HG02981 (cell line): ENCODE results near the gene ADAMTS7.
"Not testable (repeated sequence)": the region's sequence is repeated elsewhere in the genome, so short reads cannot be mapped to it uniquely, and the experiment has no call there.

Experiments
- ATAC-seq: cut with Tn5 transposase; IDR thresholded peaks from one replicate; pipeline ENCODE4 v1.9.1; 2021; ENCODE audit warnings: mild to moderate bottlenecking, moderate library complexity; ENCODE audit not compliant: unreplicated experiment

The ADAMTS7 gene

DNA sequence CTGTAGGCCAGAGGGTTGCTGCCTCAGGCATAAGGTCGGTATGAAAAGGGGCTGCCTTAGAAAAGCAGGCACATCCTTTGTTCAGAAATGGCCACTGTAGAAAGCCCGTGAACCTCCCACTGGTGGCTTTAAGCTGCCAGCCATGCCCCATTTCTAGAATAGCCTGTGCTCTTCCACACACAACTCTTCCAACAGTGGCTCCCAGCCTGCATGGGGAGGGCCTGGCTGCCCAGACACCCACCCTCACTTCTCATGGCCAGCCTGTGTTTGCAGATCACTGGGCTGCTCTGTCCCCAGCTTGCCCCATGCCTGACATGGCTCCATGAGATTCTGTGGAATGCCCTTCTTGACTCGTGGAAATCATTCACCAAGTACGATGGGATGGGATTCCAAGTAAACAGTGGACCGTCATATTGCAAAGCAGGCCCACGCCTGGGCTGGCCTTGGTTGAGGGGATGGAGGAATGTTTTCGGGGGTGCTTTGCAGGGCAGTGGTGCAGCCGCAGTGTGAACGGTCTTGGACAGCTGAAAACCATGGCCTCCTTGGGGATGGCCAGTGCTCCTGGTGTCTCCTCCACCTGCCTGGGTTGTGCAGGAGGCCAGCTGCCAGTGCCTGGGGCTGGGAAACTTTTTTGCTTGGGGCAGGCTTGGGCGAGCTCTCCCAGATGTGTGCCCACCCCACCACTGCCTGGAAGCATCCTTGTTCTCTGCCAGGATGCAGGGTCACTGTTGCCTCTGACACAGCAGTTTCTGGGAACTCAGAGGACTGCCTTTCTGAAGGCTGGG lies 57.3 kb downstream of the ADAMTS7 start:
- ATAC-seq, result not testable (repeated sequence)

DNA sequence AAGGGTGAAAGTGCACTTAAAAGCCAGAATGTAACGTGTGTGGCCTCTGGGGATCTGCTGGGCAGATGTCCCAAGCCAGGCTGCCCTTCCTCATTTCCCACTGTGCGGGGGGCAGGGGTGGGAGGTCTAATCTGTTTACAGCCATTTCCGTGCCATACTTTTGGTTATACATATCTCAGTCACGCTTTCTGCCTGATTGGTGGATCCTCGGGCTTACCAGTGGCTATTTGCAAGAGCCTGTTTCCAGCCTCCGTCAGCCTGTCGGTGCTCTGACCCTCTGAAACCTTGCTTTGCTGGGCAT lies 58.0 kb downstream of the ADAMTS7 start:
- not testable (repeated sequence) for ATAC-seq

DNA sequence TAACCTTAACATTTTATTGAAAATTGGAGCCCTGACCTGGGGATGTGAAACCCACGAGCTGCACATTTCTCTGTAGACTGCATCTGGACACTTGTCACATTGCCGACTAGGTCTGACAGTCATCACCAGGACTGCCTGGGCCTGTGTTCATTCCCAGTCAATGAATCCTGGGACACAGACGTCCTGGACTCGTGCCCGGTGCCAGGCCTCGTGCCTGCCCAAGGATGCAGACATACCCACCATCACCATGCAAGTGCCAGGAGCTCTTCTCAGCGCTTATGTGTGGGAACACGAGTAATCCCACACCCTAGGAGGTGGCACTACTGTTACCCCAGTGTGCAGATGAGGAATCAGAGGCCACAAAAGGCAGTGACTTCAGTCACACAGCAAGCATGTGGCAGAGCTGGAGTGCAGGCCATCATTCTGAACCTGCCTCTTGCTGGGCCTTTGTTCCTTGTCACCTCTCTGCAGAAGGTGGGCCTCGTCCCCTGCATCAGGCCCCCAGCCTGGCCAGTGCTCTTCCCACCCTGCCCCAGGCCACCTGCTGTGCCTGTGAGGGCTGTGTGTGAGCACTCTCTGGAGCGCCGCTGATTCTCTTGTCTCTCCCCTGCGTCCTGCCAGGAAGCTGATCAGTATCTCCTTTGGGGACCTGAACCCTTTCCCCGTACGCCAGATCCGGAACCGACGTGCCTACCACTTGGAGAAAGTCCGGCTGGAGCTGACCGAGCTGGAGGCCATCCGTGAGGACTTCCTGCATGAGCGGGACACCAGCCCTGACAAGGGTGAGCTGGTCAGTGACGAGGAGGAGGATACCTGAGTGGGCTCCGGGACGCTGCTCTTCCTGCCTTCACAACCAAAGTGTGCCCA lies 58.5 kb downstream of the ADAMTS7 start:
- no peak for ATAC-seq

DNA sequence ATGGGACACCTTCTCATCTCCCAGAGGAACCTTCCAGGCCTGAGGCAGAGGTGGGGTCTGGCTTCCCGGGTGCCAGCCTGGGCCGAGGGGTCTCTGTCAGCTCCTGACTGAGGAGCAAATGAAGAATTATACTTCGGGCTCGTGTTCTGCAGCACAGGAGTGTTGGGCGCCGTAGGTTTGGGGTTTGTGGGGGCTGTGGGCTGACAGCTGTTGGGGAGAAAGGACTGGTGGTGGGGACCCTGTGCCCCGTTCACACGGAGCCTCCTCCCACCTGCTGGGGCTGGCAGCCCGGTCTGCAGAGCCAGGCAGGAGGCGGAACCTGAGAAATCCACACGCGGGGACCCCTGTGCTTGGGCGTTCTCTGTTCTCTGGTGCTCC lies 59.7 kb downstream of the ADAMTS7 start:
- no peak for ATAC-seq

DNA sequence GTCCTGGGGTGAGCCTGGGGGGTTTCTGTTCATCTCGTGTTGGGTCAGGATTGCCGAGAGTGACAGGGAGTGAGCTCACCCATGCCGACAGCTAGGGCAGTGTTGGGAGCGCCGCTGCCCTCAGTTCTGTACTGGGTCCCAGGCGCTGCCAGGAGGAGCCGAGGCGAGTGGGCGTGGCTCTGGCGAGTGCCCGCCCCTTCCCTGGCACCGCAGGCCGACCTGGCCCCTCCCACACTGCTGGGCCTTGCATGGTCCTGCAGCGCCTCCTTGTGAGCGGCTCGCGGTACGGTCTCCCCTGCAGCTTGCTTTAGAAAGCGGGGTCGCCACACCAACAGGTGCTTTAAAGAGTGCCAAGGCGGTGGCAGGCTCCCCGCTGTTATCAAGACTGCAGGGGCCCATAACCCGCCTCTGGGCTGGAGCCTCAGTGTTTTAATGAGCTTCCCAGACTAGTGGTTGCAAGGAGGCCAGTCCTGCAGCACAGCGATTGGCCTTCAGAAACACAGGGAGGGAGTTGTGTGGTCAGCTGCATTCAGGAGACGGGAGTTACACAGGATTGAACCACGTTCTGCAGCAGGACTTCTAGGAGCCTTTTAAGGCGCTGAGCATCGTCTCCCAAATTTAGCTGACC lies 60.2 kb downstream of the ADAMTS7 start:
- ATAC-seq, result peak; percentile 94

DNA sequence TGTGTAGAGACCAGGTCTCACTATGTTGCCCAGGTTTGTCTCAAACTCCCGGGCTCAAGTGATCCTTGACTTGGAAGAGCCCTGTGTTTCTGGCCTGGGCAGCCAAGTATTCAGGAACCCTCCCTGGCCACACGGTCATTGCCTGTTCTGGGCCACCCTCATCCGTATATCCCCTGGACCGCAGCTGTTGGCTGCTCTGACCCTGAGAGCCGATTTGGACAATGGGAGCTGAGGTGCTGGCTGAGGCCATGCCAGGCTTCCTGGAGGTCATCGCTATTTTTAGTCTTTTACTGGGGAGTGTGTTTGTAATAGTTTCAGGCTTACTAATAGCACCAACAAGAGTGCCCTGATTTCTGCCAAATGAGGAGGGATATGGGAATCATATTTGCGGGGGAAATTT lies 60.7 kb downstream of the ADAMTS7 start:
- ATAC-seq, result no peak

DNA sequence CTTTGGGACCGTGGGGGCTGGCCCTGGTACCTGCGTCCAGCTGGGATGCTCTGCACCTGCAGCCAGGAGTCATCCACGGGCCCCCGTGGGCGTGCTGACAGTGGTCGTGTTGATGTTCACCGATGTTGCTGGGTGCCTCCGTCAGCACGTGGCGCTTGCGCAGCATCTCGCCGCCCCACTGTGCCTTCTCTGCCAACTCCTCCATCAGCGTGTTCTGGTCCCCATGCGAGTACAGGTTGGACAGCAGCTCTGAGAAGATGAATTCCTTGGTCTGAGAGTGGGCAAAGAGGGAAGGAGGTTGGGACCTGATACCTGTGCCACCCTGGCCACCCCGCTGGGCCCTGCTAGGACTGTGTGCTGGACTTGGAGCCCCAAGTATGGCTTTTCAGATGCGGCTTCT lies 61.4 kb downstream of the ADAMTS7 start:
- ATAC-seq, result no peak

DNA sequence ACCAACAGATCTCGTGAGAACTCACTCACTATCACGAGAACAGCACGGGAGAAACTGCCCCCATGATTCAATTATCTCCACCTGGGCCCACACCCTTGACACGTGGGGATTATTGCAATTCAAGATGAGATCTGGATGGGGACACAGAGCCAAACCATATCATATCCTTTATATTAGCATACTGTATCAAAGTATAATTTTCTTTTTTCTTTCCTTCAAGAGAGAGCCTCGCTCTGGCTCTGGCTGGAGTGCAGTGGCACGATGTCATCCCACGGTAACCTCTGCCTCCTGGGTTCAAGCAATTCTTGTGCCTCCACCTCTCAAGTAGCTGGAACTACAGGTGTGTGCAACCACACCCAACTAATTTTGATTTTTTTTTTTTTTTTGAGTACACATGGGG lies 63.4 kb downstream of the ADAMTS7 start:
- not testable (repeated sequence) for ATAC-seq

DNA sequence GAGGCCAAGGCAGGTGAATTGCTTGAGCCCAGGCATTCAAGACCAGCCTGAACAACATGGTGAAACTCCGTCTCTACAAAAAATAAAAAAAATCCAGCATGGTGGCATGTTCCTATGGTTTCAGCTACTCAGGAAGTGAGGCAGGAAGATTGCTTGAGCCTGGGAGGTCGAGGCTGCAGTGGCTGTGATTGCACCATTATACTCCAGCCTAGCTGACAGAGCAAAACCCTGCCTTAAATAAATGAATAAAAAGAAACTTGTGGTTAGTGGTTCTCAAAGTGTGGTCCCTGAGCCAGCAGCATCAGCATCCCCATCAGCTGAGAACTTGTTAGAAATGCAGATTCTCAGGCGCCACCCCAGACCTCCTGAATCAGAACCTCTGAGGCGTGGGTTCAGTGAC lies 69.6 kb downstream of the ADAMTS7 start:
- not testable (repeated sequence) for ATAC-seq

DNA sequence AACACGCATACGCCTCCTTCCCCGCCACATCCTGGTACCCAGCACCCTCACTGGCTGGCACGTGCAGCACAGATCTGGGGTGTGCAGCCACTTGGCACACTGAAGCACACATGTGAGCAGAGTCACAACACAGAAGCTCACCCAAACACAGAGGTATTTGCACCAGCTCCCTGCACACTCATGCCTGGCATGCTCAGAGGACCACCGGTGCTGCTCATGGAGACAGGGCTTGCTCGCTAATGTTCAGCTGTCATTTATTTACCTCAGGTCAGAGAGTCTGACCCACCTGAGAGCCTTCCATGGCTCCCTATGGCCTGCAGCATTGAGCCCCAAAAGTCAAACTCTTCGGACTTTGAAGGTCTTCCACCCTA lies 70.4 kb downstream of the ADAMTS7 start:
- no peak for ATAC-seq

DNA sequence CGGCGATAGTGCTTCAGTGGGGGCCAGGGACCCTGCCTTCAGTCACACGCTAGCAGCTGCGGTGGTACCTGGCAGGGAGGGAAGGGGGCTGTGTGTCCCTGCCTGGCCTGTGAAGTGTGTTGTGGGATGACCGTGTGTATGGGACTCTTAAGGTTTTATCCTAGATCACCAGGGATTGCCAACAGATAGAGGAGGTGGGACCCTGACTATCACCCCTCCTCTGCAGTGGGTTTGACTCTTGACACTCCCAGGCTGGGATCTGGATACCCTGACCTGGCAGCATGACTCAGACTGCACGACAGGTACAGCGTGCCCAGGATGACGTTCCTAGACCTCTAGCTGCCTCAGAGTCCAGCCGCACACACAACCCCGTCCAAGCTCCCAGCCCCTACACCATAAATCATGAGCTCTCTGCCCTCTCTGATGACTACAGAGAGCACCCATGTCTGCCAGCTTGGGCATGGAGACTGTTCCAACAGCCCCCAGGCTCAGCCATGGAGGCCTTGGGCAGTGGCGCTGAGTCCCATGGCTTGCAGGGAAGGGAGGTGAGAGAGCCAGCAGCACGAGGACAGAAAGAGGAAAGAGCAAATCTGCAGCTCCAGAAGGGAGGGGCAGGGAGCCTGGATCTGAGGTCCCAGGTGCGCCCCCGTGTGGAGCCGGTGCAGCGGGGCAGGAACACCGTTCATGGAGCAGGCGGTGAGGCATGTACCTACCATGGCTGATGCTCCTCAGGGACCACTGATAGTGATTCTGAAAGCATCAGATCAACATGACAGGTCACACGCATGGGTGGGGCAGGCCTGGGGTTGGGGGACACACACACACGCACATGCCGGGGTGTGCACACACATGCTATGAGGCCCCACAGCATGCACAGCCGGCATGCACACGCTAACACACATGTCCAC lies 71.0 kb downstream of the ADAMTS7 start:
- ATAC-seq, result peak; percentile 45

DNA sequence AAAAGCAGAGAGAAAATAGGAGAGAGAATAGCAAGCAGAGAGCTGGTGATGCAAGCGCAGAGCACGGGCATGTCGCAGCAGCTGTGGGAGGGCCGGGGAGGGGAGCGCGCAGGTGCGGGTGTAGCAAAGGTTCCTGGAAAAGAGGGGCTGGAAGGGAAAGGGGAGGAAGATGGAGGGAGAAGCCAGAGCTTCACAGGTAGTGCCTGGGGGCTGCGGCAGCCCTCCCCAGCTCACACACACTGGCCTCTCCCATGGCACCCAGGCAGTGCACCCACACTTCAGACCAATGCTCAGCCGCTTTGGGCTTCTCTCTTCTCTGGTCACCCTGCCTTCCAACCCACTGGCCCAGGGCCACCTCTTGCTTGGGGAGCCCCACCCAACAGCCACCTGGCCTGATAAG lies 72.1 kb downstream of the ADAMTS7 start:
- ATAC-seq, result no peak

DNA sequence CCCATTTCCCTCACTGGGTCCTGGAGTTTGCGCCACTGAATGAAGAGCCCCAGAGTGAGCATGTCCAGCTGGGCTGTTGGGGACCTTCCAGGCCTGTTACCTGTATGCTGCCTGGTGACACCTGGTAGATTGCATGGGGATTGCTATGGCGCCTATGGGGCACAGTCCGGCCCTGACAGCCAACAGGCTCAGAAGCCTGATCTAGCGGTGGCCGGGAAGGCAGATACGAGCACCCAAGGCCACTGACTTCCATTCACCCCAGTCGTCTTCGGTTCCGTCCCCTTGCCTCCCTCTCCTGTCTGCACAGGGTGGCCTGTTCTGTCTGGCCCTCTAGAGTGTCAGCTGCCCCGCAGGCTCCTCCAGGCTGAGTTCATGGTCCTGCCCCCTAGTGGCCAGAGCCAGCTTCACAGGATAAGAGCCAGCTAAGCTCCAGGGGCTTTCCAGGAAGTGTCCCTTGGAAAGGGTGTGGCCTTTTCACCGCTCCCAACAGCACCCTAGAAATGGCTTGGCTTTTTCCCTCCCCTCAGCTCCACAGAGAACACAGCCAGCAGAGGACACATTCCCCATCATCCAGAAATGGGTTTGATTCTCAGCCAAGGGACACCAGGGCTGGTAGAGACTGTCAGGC lies 73.2 kb downstream of the ADAMTS7 start:
- not testable (repeated sequence) for ATAC-seq

DNA sequence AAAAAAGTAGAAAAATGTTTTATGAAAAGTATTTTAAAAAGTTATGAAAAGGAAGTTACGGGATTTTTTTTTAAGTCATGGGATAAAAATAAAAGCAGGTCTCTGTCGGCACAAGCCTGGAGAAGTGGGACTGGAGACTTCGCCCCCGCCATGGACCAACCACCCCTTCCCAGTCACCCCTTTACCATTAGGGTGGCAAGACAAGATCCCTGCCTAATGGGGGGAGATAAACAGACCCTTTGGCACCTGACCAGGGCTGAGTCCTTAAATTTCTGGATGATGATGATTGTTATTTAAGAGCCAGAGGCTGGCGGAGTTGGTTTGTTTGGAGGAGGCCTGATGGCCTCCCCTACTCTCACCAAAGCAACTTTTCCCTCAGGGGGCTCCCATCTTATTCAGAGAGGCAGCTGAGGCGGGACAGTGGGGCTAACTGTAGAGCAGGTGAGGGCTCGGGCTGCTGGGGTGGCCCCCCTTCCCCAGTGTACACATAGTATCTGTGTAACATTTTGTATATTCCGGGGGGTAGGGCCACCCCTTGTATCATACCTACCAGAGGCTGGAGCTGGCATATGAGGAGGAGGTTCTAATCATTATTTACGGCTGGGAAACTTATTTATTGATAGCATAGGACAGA lies 74.0 kb downstream of the ADAMTS7 start:
- ATAC-seq, result no peak

DNA sequence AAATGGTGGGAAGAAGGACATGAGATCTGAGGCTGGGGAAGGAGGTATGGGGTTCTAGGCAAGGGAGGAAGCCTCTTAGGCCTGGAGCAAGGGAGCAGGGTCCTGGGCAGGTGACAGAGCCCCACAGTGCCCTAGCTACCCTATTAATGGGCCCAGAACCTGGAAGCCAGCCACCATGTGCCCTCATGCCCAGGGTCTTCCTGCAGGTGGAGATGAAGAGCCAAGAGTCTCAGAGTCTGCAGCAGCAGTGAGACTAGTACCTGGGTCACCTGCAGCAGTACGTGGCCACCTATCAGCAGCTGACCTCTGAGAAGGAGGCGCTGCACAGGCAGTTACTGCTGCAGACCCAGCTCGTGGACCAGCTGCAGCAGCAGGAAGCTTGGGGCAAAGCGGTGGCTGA lies 75.0 kb downstream of the ADAMTS7 start:
- ATAC-seq, result not testable (repeated sequence)

DNA sequence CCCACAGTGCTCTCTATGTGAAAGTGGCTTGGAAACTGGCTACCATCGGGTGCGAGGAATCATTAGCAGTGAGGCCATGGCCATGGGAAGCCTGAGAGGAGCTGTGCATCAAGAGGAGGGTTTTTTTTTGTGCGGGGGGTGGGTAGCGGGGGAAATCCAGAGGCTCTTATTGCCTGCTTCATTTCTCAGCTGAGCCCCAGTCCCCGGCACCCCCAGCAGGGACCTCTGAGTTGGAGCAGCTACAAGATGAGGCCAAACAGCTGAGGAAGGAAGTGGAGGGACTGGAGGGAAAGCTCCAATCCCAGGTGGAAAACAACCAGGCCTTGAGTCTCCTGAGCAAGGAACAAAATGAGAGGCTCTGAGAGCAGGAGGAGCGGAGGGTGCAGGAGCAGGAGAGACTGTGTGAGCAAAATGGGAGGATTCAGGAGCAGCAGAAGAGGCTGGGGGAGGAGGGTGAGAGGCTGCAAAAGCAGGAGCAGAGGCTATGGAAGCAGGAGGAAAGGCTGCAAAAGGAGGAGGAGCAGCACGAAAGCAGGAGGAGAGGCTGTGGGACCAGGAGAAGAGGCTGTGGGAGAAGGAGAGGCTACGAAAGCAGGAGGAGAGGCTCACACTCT lies 76.7 kb downstream of the ADAMTS7 start:
- no peak for ATAC-seq

DNA sequence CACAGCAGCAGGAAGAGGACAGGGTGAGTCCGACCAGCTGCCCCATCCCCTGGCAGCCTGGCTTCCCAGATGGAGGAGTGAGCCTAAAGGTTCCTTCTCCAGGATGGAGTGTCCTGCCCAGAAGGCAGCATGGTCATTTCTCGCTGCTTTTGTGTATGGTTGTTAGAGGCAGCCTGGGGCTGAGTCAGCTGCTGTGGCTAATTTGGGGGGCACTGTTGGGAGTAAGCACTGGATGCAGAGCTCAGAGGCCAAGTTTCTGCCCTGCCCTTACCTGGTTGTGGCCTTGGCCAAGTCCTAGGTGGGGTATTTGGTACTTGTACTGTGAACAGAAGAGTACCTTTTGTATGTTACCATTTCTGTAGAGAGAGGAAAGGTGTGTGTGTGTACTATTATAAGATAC lies 78.6 kb downstream of the ADAMTS7 start:
- no peak for ATAC-seq

DNA sequence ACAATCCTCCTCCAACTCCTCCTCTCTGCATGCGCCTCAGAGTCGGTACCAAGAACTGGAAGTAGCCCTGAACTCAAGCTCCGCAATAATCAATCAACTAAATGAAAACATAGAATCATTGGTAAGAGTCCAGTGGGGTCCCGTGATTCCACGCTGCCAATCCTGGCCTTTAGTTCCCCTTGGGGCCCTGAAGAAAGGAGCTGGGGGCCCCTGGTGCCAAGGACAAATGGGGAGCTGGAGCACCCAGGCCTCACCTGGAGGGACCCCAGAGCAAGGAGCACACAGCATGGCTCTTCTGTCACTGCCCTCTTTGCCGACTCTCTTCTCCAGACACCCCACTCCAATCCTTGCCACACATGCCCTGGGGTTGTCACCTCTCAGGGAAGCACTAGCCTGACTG lies 80.3 kb downstream of the ADAMTS7 start:
- ATAC-seq, result no peak

DNA sequence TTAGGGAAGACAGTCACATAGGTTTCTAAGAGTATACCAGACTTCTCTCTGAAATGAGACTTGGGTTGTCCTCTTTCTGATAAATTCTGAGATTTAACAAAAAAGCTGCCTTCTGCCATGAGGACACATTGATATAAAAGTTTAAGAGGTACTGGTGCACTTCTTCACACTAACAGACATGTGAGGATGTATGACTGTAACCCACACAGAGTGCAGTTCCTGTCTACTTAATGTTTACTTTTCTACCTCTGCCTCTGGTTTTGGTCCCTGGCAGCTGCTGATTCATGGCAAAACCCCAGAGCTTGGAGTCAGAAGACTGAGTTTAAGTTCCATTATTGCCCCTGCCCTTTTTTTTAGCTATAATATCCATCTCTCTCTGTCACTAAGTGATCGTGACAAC lies 82.8 kb downstream of the ADAMTS7 start:
- not testable (repeated sequence) for ATAC-seq

DNA sequence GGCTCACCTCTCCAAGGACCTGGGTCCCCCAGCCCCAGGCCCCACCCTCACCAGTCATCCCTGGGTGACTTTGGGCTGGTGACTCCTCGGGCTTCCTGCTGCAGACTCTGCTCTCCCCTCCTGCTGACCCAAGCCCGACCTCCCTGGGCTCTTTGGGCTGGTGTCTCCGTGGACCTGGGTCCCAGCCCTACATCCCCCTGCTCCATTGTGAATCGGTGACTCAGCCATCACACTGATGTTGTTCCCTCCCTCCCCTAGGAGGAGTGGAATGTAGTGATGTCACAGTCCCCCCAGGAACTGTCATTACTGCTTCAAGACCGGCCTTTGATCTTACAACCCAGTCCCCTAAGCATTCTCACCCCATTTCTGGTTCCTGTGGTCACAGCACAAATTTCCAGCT lies 83.7 kb downstream of the ADAMTS7 start:
- no peak for ATAC-seq
